Measurements from ENCODE around the gene MAN2B2. TPM values are rescaled to one million over a fixed set of nuclear protein-coding genes. Genes with fewer than 3 reads are reported as not detected.

Gene MAN2B2
- total and polyA plus RNA-seq, 8 donors = 12.7 to 22.9 (median 17.1) TPM

- ATAC-seq = no peak
- no peak for FAIRE-seq
- H3K4me1 ChIP-seq = no peaks in the 10 kb centered on the region
- H3K9me3 ChIP-seq = no peaks in the 10 kb centered on the region
- no peak for DNase-seq
- no peaks in the 10 kb centered on the region for H3K36me3 ChIP-seq
- H3K27me3 ChIP-seq = no peaks in the 10 kb centered on the region
- no peak overlapping the region for H3K27ac ChIP-seq
- TF ChIP-seq CTCF (IDR thresholded peaks at IDR 0.05) = no peak
- WGBS, 2 donors = 62 to 69% methylated on average over 13 of the region's 13 CpGs
- no peak overlapping the region for H3K4me3 ChIP-seq
- intact Hi-C loops (cut with DNase I) = loop anchor here in 1 of 3 donors (10.0 kb wide), 1 partner anchor 311 kb away; no protein-coding TSS in a partner anchor
Measured at GRCh38 chr4:6555519-6555918, 19.5 kb upstream of the MAN2B2 start.

- no peak overlapping the region for H3K4me3 ChIP-seq
- no peak for ATAC-seq
- H3K27me3 ChIP-seq = no peaks in the 10 kb centered on the region
- H3K4me1 ChIP-seq = no peaks in the 10 kb centered on the region
- DNase-seq = no peak
- no peaks in the 10 kb centered on the region for H3K9me3 ChIP-seq
- 46 to 57% methylated on average over 6 of the region's 6 CpGs for WGBS, 2 donors
- TF ChIP-seq CTCF (IDR thresholded peaks at IDR 0.05) = no peak
- no peaks in the 10 kb centered on the region for H3K36me3 ChIP-seq
- FAIRE-seq = no peak
- intact Hi-C loops (cut with DNase I) = loop anchor here in 1 of 3 donors (10.0 kb wide), 1 partner anchor 311 kb away; no protein-coding TSS in a partner anchor
- H3K27ac ChIP-seq = no peak overlapping the region
Measured at GRCh38 chr4:6556263-6556662, 18.7 kb upstream of the MAN2B2 start.

DNA sequence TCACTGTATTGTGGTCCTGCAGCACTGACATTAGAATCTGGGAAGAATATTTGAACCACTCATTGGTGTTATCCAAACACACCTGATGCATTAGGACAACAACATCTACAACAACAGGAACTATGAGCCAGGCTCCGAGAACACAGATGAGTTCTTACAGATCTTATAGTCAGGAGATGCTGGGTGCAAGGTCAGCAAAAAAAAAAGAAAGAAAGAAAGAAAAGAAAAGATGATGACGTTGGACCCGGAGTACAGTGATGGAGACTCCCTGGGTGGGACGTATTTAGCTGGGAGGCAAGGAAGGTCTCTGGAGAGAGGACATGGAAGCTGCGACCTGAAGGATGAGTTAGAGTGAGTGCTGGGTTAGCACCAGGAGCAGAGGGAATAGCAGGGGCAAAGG lies 17.8 kb upstream of the MAN2B2 start:
- no peaks in the 10 kb centered on the region for H3K36me3 ChIP-seq
- FAIRE-seq = no peak
- no peak for DNase-seq
- H3K4me1 ChIP-seq = no peaks in the 10 kb centered on the region
- H3K4me3 ChIP-seq = no peak overlapping the region
- no peak overlapping the region for H3K27ac ChIP-seq
- no peaks in the 10 kb centered on the region for H3K27me3 ChIP-seq
- no peak for ATAC-seq
- intact Hi-C loops (cut with DNase I) = loop anchor here in 1 of 3 donors (10.0 kb wide), 1 partner anchor 312 kb away; no protein-coding TSS in a partner anchor
- H3K9me3 ChIP-seq = no peaks in the 10 kb centered on the region
- TF ChIP-seq CTCF (IDR thresholded peaks at IDR 0.05) = no peak
- 37 to 55% methylated on average over 5 of the region's 5 CpGs for WGBS, 2 donors

GRCh38 chr4:6557856-6558255 lies 17.1 kb upstream of the MAN2B2 start:
- no peak for ATAC-seq
- H3K27me3 ChIP-seq = peaks cover 0 to 3% (median 0%) of the 10 kb centered on the region in 4 donors
- H3K9me3 ChIP-seq = no peaks in the 10 kb centered on the region
- H3K4me1 ChIP-seq = peaks cover 0 to under 1% (median 0%) of the 10 kb centered on the region in 3 donors
- no peak for FAIRE-seq
- no peaks in the 10 kb centered on the region for H3K36me3 ChIP-seq
- WGBS, 2 donors = 46 to 56% methylated on average over 9 to 10 of the region's 10 CpGs
- DNase-seq = no peak
- intact Hi-C loops (cut with DNase I) = loop anchor here in 1 of 3 donors (10.0 kb wide), 1 partner anchor 313 kb away; no protein-coding TSS in a partner anchor
- TF ChIP-seq CTCF (IDR thresholded peaks at IDR 0.05) = no peak
- H3K27ac ChIP-seq = no peak overlapping the region
- H3K4me3 ChIP-seq = no peak overlapping the region

- ATAC-seq (no peak), DNase-seq (no peak), FAIRE-seq (no peak)
- intact Hi-C loops (cut with DNase I) = no loop called here
- Histone ChIP-seq H3K27ac (no peak overlapping the region), H3K9me3 (no peaks in the 10 kb centered on the region), H3K36me3 (no peaks in the 10 kb centered on the region), H3K4me3 (no peak overlapping the region), H3K27me3 (peaks cover 0 to 7% (median 4%) of the 10 kb centered on the region in 4 donors), H3K4me1 (peaks cover 3 to 5% (median 4%) of the 10 kb centered on the region in 3 donors)
- 56 to 58% methylated on average over 10 of the region's 10 CpGs for WGBS, 2 donors
- TF ChIP-seq CTCF (IDR thresholded peaks at IDR 0.05) = no peak
Measured at GRCh38 chr4:6560416-6561172, 14.4 kb upstream of the MAN2B2 start.
